Right lobe of liver (tissue), 4 donors: Measurements from ENCODE around the gene NOL8.

Experiments used
- POLR2A ChIP-seq: fragments of 450-650 bp; IDR thresholded peaks from one replicate; pipeline ENCODE4 v1.6.1; 2017; ENCODE audit warnings: antibody characterized with exemption, mild to moderate bottlenecking
- TF ChIP-seq, protein P1 (sequence below), 4 donors: fragments of 200-600 bp in 3 of 4; fragments of 450-650 bp in 1 of 4; IDR thresholded peaks; one replicate each; pipeline versions ENCODE4 v1.5.1 to v1.8.0; 2016 to 2022; ENCODE audit warnings: antibody characterized with exemption in 4 of 4, mild to moderate bottlenecking in 2 of 4
- donor health status: DM: no; HTN: no; CAD: no.
- donor health status: DM: no; HTN: no; CAD: no.
- donor health status: DM: no; HTN: yes; CAD: no.

- TF ChIP-seq, protein P1, sequence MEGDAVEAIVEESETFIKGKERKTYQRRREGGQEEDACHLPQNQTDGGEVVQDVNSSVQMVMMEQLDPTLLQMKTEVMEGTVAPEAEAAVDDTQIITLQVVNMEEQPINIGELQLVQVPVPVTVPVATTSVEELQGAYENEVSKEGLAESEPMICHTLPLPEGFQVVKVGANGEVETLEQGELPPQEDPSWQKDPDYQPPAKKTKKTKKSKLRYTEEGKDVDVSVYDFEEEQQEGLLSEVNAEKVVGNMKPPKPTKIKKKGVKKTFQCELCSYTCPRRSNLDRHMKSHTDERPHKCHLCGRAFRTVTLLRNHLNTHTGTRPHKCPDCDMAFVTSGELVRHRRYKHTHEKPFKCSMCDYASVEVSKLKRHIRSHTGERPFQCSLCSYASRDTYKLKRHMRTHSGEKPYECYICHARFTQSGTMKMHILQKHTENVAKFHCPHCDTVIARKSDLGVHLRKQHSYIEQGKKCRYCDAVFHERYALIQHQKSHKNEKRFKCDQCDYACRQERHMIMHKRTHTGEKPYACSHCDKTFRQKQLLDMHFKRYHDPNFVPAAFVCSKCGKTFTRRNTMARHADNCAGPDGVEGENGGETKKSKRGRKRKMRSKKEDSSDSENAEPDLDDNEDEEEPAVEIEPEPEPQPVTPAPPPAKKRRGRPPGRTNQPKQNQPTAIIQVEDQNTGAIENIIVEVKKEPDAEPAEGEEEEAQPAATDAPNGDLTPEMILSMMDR (IDR thresholded peaks at IDR 0.05), result no peak
- no peak for TF ChIP-seq POLR2A
Observed at GRCh38 chr9:92341578-92341977, 16.4 kb upstream of the NOL8 start.
